Stomach (tissue), 9 donors: Measurements from ENCODE around the gene ELOA. TPM values are rescaled to one million over a fixed set of nuclear protein-coding genes. Genes with fewer than 3 reads are reported as not detected.

ENCODE experiments used
- DNase-seq, 2 donors: peaks; one replicate each; pipeline versions ENCODE4 v3.0.0 to v3.0.0-alpha.2; 2013 to 2019
- H3K27ac ChIP-seq, 5 donors: fragments of 200-600 bp in 4 of 5; sonication (generic) in 4 of 5; one replicate each; pipeline ENCODE4 v1.5.1; 2013 to 2019; ENCODE audit warnings: mild to moderate bottlenecking in 1 of 5, moderate library complexity in 1 of 5
- H3K27me3 ChIP-seq, 3 donors: fragments of 200-600 bp; sonication (generic); one replicate each; pipeline ENCODE4 v1.5.1; 2017 to 2019; ENCODE audit warnings: mixed run types in 1 of 3
- H3K36me3 ChIP-seq, 4 donors: fragments of 200-600 bp; sonication (generic); 1 replicate in 3 of 4; 2 replicates in 1 of 4; pipeline ENCODE4 v1.5.1; 2016 to 2019
- H3K4me1 ChIP-seq, 4 donors: fragments of 200-600 bp; sonication (generic); one replicate each; pipeline ENCODE4 v1.5.1; 2016 to 2019
- H3K4me3 ChIP-seq, 4 donors: fragments of 200-600 bp; sonication (generic) in 3 of 4; one replicate each; pipeline ENCODE4 v1.5.1; 2016 to 2019; ENCODE audit warnings: mild to moderate bottlenecking in 1 of 4
- H3K9me3 ChIP-seq, 4 donors: fragments of 200-600 bp; sonication (generic); one replicate each; pipeline ENCODE4 v1.5.1; 2016 to 2019
- EP300 ChIP-seq: sonication (generic); formaldehyde crosslinking; IDR thresholded peaks from one replicate; pipeline ENCODE4 v1.6.1; 2017; ENCODE audit warnings: antibody characterized with exemption
- POLR2A ChIP-seq, 4 donors: fragments of 450-650 bp; IDR thresholded peaks; one replicate each; pipeline ENCODE4 v1.6.1; 2016; ENCODE audit warnings: antibody characterized with exemption in 4 of 4, control low read depth in 2 of 4, mild to moderate bottlenecking in 1 of 4, moderate library complexity in 1 of 4
- POLR2AphosphoS5 ChIP-seq, 3 donors: sonication (generic); formaldehyde crosslinking; IDR thresholded peaks; one replicate each; pipeline ENCODE4 v1.6.1; 2016; ENCODE audit warnings: antibody characterized with exemption in 3 of 3
- WGBS, 5 donors: extraction: QIAGEN DNeasy Blood & Tissue Kit in 3 of 5; methylation state at CpG; one replicate each; pipeline versions ENCODE4 v1.1.5 to v1.1.7; 2013 to 2018; 5-methylcytosine and 5-hydroxymethylcytosine counted together
- intact Hi-C: fragments of 100-400 bp; cut with DNase I; formaldehyde crosslinking; loops from one replicate; pipeline ENCODE4 v1.15.1; 2023; ENCODE audit warnings: low total_unique reads
- polyA plus RNA-seq, 3 donors: library from polyadenylated mRNA; stranded (reverse); fragments of 200-250 nt; gene quantifications; one replicate each; pipeline ENCODE4 v1.2.3, GENCODE V29; 2013
- total RNA-seq, 5 donors: library from RNA; depleted of rRNA; stranded (reverse); fragments of >200 nt; gene quantifications; one replicate each; pipeline versions ENCODE4 v1.1.0 to v1.2.3, GENCODE V29; 2014 to 2016
- TF ChIP-seq, protein P1 (sequence below), 7 experiments: fragments of 450-650 bp in 4 of 7; fragments of 200-600 bp in 3 of 7; sonication (generic) in 3 of 7; IDR thresholded peaks; one replicate each; pipeline ENCODE4 v1.5.1; 2016 to 2019; ENCODE audit warnings: antibody characterized with exemption in 7 of 7, control low read depth in 2 of 7, mild to moderate bottlenecking in 1 of 7
- donor health status: healthy with polysubstance abuse.
- donor health status: Bipolar disorder and iron deficiency.
- donor health status: healthy.

The ELOA gene
- total and polyA plus RNA-seq, 8 donors: 7.2 to 54.0 (median 26.0) TPM

- TF ChIP-seq EP300: no peak
- peak in 1 of 3 donors; percentile 14 for TF ChIP-seq POLR2AphosphoS5 (IDR thresholded peaks at IDR 0.05)
- H3K27ac ChIP-seq: peak overlapping the region in 4 of 5 donors; percentile 2 to 51 (median 31)
- DNase-seq: peak in 1 of 2 donors; percentile 59
- H3K9me3 ChIP-seq: no peaks in the 10 kb centered on the region
- intact Hi-C loops: no loop called here
- H3K4me3 ChIP-seq: no peak overlapping the region
- peaks cover 6 to 22% (median 15%) of the 10 kb centered on the region in 4 donors for H3K4me1 ChIP-seq
- no peaks in the 10 kb centered on the region for H3K36me3 ChIP-seq
- 60 to 77% (median 73%) methylated on average over 3 of the region's 3 CpGs for WGBS, 5 donors
- H3K27me3 ChIP-seq: no peaks in the 10 kb centered on the region
Observed at GRCh38 chr1:23719162-23719820, 24.0 kb upstream of the ELOA start.

- Histone ChIP-seq H3K36me3 (no peaks in the 10 kb centered on the region), H3K27me3 (no peaks in the 10 kb centered on the region), H3K4me3 (no peak overlapping the region), H3K4me1 (peaks cover 6 to 19% (median 15%) of the 10 kb centered on the region in 4 donors), H3K27ac (peak overlapping the region in 3 of 5 donors; percentile 26 to 51 (median 46)), H3K9me3 (no peaks in the 10 kb centered on the region)
- TF ChIP-seq, protein P1, sequence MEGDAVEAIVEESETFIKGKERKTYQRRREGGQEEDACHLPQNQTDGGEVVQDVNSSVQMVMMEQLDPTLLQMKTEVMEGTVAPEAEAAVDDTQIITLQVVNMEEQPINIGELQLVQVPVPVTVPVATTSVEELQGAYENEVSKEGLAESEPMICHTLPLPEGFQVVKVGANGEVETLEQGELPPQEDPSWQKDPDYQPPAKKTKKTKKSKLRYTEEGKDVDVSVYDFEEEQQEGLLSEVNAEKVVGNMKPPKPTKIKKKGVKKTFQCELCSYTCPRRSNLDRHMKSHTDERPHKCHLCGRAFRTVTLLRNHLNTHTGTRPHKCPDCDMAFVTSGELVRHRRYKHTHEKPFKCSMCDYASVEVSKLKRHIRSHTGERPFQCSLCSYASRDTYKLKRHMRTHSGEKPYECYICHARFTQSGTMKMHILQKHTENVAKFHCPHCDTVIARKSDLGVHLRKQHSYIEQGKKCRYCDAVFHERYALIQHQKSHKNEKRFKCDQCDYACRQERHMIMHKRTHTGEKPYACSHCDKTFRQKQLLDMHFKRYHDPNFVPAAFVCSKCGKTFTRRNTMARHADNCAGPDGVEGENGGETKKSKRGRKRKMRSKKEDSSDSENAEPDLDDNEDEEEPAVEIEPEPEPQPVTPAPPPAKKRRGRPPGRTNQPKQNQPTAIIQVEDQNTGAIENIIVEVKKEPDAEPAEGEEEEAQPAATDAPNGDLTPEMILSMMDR (IDR thresholded peaks at IDR 0.05): no peak
- TF ChIP-seq EP300 (no peak), POLR2AphosphoS5 (IDR thresholded peaks at IDR 0.05) (no peak)
- intact Hi-C loops: no loop called here
- no peak for DNase-seq
- WGBS, 5 donors: 48 to 67% (median 61%) methylated on average over 10 of the region's 10 CpGs
Observed at GRCh38 chr1:23720256-23720995, 22.8 kb upstream of the ELOA start.

DNA sequence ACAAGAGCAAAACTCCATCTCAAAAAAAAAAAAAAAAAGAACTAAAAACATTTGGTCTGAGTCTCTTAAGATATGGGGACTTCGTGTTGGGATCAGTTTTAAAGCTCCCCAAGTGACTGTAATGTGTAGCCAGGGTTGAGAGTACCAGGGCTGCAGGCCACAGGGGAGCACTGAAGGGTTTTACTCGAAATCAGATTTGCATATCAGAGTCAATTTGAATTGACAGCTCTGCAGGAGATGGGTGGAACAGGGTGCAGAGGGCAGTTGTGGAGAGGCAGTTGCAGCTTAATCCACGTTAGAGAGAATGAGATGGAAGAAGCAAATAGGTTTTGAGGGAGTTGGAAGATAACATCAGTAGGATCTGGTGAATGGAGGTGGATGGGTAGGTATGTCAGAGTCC, 20.6 kb upstream of the ELOA start:
- Histone ChIP-seq H3K27me3 (no peaks in the 10 kb centered on the region), H3K4me3 (no peak overlapping the region), H3K36me3 (no peaks in the 10 kb centered on the region), H3K4me1 (peaks cover 21 to 38% (median 32%) of the 10 kb centered on the region in 4 donors), H3K27ac (no peak overlapping the region), H3K9me3 (no peaks in the 10 kb centered on the region)
- WGBS, 5 donors: 48 to 69% (median 59%) methylated on average over 3 of the region's 3 CpGs
- no peak for DNase-seq
- TF ChIP-seq POLR2AphosphoS5 (IDR thresholded peaks at IDR 0.05) (no peak), EP300 (no peak), POLR2A (IDR thresholded peaks at IDR 0.05) (no peak)
- TF ChIP-seq, protein P1 (IDR thresholded peaks at IDR 0.05): no peak
- intact Hi-C loops: no loop called here

DNA sequence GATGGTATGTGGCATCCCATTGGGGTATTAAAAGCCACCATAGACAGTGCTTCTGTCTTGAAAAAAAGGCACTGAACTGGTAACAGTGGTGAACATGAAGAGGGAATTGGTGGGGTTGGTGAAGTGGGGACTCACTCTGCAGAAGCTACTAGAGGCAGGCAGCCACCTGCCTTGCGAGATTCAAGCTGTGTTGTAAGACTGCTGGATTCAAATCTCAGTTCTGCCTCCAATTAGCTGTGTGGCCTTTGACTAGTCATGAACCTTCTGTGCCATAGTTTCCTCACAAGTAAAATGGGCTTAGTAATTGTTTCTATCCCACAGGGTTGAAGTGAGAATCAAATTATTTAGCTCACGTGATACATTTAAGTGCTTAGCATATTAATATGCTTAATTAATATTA, 16.6 kb upstream of the ELOA start:
- intact Hi-C loops: no loop called here
- Histone ChIP-seq H3K9me3 (no peaks in the 10 kb centered on the region), H3K27me3 (no peaks in the 10 kb centered on the region), H3K36me3 (no peaks in the 10 kb centered on the region), H3K4me1 (peaks cover 20 to 43% (median 39%) of the 10 kb centered on the region in 4 donors), H3K27ac (peak overlapping the region; percentile 74 to 85 (median 78)), H3K4me3 (no peak overlapping the region)
- TF ChIP-seq, protein P1 (IDR thresholded peaks at IDR 0.05): no peak
- TF ChIP-seq EP300: no peak
- TF ChIP-seq POLR2AphosphoS5 (IDR thresholded peaks at IDR 0.05): no peak
- no peak for TF ChIP-seq POLR2A (IDR thresholded peaks at IDR 0.05)
- no peak for DNase-seq
- WGBS, 5 donors: 52 to 82% (median 63%) methylated on average over 2 of the region's 2 CpGs
